HUES6 (cell line): ENCODE results near the gene ZSCAN26.

Source experiments
- H3K27ac ChIP-seq: 2 replicates; pipeline ENCODE4 v1.7.0; 2013; ENCODE audit warnings: low read depth, mild to moderate bottlenecking, low read length, inconsistent platforms
- H3K27me3 ChIP-seq: 2 replicates; pipeline ENCODE4 v1.6.1; 2013; ENCODE audit warnings: low read length; ENCODE audit not compliant: control insufficient read depth, insufficient read depth
- H3K36me3 ChIP-seq: 2 replicates; pipeline ENCODE4 v1.6.1; 2013; ENCODE audit warnings: low read length; ENCODE audit not compliant: control insufficient read depth, insufficient read depth
- H3K4me1 ChIP-seq: 2 replicates; pipeline ENCODE4 v1.6.1; 2013; ENCODE audit warnings: low read length; ENCODE audit not compliant: control insufficient read depth, insufficient read depth
- H3K4me3 ChIP-seq: 2 replicates; pipeline ENCODE4 v1.5.1; 2013; ENCODE audit warnings: low read depth, low read length
- H3K9ac ChIP-seq: one replicate; pipeline ENCODE4 v1.6.1; 2013; ENCODE audit warnings: mild to moderate bottlenecking, low read length
- H3K9me3 ChIP-seq: 2 replicates; pipeline ENCODE4 v1.6.1; 2013; ENCODE audit warnings: low read depth, low read length; ENCODE audit not compliant: control insufficient read depth, insufficient read depth

Gene ZSCAN26

GRCh38 chr6:28258877-28259777, 7.8 kb upstream of the ZSCAN26 start, which contains the start of gene NKAPL:
Gene NKAPL (plus strand): TSS chr6:28259297. CDS start chr6:28259372, 75 bp downstream.
- Histone ChIP-seq H3K9me3 (no peaks in the 10 kb centered on the region), H3K9ac (no peak within 1 kb of the TSS), H3K27ac (no peak within 1 kb of the TSS), H3K4me1 (no peaks in the 10 kb centered on the region), H3K4me3 (peak within 1 kb of the TSS; percentile 37; the same call in 1 of the 2 replicates), H3K36me3 (no peaks in the 10 kb centered on the region), H3K27me3 (peaks cover 12% of the 10 kb centered on the region)

GRCh38 chr6:28263922-28264321, 3.0 kb upstream of the ZSCAN26 start:
- H3K9me3 ChIP-seq, result no peaks in the 10 kb centered on the region
- 0 out of 2 replicates have a peak, but pooled peaks cover 3% of the 10 kb centered on the region for H3K4me1 ChIP-seq
- no peak overlapping the region for H3K4me3 ChIP-seq
- peaks cover 8% of the 10 kb centered on the region for H3K27me3 ChIP-seq
- H3K36me3 ChIP-seq, result no peaks in the 10 kb centered on the region
- H3K9ac ChIP-seq, result no peak overlapping the region
- no peak overlapping the region for H3K27ac ChIP-seq

DNA sequence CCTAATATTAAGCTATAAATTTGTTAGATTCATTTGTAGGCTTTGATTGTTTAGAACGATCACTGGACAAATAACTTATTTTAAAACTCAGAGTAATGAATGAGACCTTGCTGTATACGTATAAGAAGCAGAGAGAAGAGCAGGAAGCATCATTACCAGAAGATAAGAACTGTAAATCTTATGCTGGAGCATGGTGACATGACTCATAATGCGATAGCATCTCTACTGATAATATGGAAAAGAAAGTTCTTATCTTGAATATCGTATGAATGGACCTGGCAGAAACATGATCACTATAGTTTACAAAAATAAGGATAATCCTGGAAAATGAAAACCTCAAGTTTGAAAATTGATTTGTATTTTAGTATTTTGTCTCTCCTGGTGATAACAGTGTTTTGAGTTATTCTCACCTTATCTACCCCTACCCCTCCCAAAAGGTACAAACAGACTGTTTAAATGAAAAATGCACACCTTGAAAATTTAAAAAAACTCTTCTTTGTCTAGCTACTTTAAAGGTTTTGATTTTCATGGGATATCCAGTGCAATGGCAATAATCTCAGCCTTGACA, 2.0 kb upstream of the ZSCAN26 start:
- no peak overlapping the region for H3K4me3 ChIP-seq
- H3K9ac ChIP-seq, result no peak overlapping the region

GRCh38 chr6:28266563-28266961, 381 bp upstream of the ZSCAN26 start:
- H3K27me3 ChIP-seq, result no peaks in the 10 kb centered on the region; the same call in 1 of the 2 replicates
- H3K36me3 ChIP-seq, result no peaks in the 10 kb centered on the region
- no peak overlapping the region for H3K9ac ChIP-seq
- 0 out of 2 replicates have a peak, but pooled peaks cover 3% of the 10 kb centered on the region for H3K4me1 ChIP-seq
- no peaks in the 10 kb centered on the region for H3K9me3 ChIP-seq
- H3K4me3 ChIP-seq, result peak overlapping the region; percentile 84
- no peak overlapping the region for H3K27ac ChIP-seq

More for the DNA sequence above, 2.0 kb upstream of the ZSCAN26 start:
- no peaks in the 10 kb centered on the region for H3K9me3 ChIP-seq
- no peaks in the 10 kb centered on the region; the same call in none of the 2 replicates for H3K27me3 ChIP-seq
- H3K27ac ChIP-seq, result no peak overlapping the region
- no peaks in the 10 kb centered on the region for H3K36me3 ChIP-seq
- H3K4me1 ChIP-seq, result 0 out of 2 replicates have a peak, but pooled peaks cover 3% of the 10 kb centered on the region

DNA sequence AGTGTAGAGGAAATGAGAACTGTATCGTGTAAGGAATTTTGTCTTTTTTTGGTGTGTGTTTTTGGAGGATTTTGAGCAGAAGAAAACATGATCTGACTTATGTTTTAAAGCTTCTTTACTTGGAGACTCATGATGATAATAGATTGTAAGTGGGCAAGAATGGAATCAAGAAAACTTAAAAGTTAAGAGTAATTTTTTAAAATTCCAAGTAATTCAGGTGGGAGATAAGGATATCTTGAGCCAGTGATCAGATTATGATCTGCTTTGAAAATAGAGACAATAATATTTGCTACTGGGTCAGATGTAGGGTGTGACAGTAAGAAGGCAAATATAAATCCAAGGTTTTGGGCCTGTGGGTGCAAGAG, 734 bp downstream of the ZSCAN26 start:
- H3K27me3 ChIP-seq, result no peaks in the 10 kb centered on the region; the same call in 1 of the 2 replicates
- 0 out of 2 replicates have a peak, but pooled peaks cover 3% of the 10 kb centered on the region for H3K4me1 ChIP-seq
- peaks cover 10% of the 10 kb centered on the region for H3K36me3 ChIP-seq
- H3K9ac ChIP-seq, result peak overlapping the region; percentile 79
- no peaks in the 10 kb centered on the region for H3K9me3 ChIP-seq
- H3K27ac ChIP-seq, result no peak overlapping the region
- H3K4me3 ChIP-seq, result peak overlapping the region; percentile 84

GRCh38 chr6:28269492-28269891, 2.5 kb downstream of the ZSCAN26 start:
- Histone ChIP-seq H3K27ac (no peak overlapping the region), H3K4me3 (no peak overlapping the region), H3K36me3 (peaks cover 26% of the 10 kb centered on the region), H3K4me1 (0 out of 2 replicates have a peak, but pooled peaks cover 3% of the 10 kb centered on the region), H3K27me3 (no peaks in the 10 kb centered on the region), H3K9me3 (no peaks in the 10 kb centered on the region), H3K9ac (peak overlapping the region; percentile 8)

DNA sequence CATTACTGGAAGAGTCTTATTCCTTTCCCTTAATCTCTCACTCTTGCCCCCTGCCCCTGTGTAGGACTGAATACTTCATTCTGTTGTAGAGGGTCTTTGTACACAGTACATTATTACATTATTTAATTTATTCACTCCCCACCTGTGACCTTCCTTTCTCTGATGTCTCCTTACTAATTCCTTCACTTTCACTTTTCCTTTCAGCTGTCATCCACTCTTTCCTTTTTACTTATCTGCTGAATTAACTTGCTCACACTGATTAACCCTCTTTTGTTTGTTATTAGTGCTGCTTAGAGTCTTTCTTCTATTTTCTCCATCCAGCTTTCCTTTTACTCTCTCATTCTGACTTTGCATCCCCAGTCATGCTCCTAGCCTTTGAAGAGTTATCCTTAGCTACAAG, 7.9 kb downstream of the ZSCAN26 start:
- H3K27me3 ChIP-seq, result no peaks in the 10 kb centered on the region
- peaks cover 51% of the 10 kb centered on the region for H3K36me3 ChIP-seq
- H3K4me3 ChIP-seq, result no peak overlapping the region
- H3K9me3 ChIP-seq, result no peaks in the 10 kb centered on the region
- H3K27ac ChIP-seq, result no peak overlapping the region
- no peak overlapping the region for H3K9ac ChIP-seq
- no peaks in the 10 kb centered on the region for H3K4me1 ChIP-seq

- no peaks in the 10 kb centered on the region for H3K27me3 ChIP-seq
- no peak overlapping the region for H3K27ac ChIP-seq
- H3K9ac ChIP-seq, result no peak overlapping the region
- H3K4me1 ChIP-seq, result no peaks in the 10 kb centered on the region
- peaks cover 41% of the 10 kb centered on the region for H3K36me3 ChIP-seq
- no peaks in the 10 kb centered on the region for H3K9me3 ChIP-seq
- no peak overlapping the region for H3K4me3 ChIP-seq
These were observed 10.8 kb downstream of the ZSCAN26 start for GRCh38 chr6:28277746-28278145.

DNA sequence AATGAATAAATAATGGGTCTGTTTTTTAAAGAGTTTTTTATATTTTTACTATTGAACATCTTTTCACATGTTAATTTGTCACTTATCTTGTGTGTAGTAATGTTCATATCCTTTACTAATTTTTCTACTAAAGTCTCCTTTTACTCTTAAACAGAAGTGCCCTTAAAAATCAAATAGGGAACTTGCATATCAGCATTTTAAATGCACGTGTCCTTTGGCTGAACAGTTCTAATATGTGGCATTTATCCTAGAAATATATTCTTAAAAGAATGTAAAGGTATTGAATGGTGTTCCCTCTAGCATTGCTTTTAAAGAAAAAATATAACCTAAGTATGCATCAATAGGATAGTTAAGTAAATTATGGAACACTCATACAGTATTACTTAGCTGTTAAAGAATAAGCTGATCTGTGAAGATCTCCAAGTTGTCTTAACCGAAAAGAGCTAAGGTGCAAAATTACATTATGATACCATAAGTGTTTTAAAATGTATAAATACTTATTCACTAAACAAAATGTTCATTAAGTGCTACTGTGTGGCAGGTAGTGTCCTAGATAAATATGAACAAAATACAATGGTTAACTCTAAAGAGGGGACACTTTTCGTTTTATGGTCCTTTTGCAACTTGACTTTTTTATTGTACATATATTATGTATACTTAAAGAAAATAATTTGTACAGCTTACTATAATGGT, 13.8 kb downstream of the ZSCAN26 start:
- Histone ChIP-seq H3K27ac (no peak overlapping the region), H3K27me3 (no peaks in the 10 kb centered on the region), H3K4me1 (no peaks in the 10 kb centered on the region), H3K9me3 (no peaks in the 10 kb centered on the region), H3K9ac (no peak overlapping the region), H3K4me3 (peak overlapping the region; percentile 85), H3K36me3 (peaks cover 34% of the 10 kb centered on the region)

GRCh38 chr6:28281288-28282064, 14.5 kb downstream of the ZSCAN26 start, which contains the start of gene PGBD1:
Gene PGBD1 (plus strand): TSS chr6:28281572. CDS start chr6:28283814, 2,242 bp downstream.
- Histone ChIP-seq H3K9ac (peak within 1 kb of the TSS; percentile 73), H3K4me1 (no peaks in the 10 kb centered on the region), H3K27me3 (no peaks in the 10 kb centered on the region), H3K4me3 (peak within 1 kb of the TSS; percentile 85), H3K9me3 (no peaks in the 10 kb centered on the region), H3K36me3 (peaks cover 34% of the 10 kb centered on the region), H3K27ac (no peak within 1 kb of the TSS; the same call in 1 of the 2 replicates)
